ENCODE results near the gene SIM1.

Gene SIM1

DNA sequence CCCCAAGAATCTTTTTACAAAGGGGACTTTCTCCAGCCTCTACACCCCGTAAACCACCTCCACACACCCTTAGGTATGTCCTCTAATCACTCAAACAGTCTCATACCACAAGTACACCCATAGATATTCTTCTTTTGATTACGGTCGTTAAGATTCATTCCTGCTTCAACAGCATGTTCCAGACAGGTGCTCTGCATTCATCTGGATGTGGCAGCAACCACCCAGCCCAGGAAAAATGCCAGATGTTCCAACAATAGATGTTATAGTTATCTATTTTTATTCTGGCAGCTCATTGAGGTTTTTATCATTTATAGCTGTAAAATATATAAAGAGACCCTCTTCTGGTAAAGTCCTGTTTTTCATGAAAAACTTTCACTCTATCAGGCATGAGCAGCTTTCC, 60.7 kb downstream of the SIM1 start:
- TF ChIP-seq, protein P1, sequence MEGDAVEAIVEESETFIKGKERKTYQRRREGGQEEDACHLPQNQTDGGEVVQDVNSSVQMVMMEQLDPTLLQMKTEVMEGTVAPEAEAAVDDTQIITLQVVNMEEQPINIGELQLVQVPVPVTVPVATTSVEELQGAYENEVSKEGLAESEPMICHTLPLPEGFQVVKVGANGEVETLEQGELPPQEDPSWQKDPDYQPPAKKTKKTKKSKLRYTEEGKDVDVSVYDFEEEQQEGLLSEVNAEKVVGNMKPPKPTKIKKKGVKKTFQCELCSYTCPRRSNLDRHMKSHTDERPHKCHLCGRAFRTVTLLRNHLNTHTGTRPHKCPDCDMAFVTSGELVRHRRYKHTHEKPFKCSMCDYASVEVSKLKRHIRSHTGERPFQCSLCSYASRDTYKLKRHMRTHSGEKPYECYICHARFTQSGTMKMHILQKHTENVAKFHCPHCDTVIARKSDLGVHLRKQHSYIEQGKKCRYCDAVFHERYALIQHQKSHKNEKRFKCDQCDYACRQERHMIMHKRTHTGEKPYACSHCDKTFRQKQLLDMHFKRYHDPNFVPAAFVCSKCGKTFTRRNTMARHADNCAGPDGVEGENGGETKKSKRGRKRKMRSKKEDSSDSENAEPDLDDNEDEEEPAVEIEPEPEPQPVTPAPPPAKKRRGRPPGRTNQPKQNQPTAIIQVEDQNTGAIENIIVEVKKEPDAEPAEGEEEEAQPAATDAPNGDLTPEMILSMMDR (IDR thresholded peaks at IDR 0.05; ENCODE audit: extremely low read depth, missing control alignments) = no peak
- no peak for DNase-seq (ENCODE audit: low spot score)

GRCh38 chr6:100393493-100393892, 71.2 kb downstream of the SIM1 start:
- no peak for DNase-seq (ENCODE audit: low spot score)
- TF ChIP-seq, protein P1 (IDR thresholded peaks at IDR 0.05; ENCODE audit: extremely low read depth, missing control alignments) = no peak

DNA sequence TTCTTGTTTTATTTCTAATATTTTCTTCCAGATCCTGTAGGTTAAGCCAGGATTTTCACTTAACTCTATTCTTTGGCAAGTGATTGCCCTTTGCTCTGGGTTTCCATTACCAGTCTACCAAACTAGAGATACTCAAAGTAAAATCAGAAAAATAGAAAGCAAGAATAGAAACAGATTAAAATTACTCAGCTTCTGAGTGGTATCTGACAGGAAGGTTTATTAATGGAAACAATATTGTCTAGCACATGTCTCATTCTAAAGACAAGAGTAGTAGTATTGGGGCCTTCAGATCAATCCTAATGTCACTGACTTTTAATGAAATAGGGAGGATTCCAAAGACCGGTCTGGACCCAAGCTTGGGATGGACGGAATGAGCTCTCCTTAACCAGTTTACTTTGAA, 72.3 kb downstream of the SIM1 start:
- TF ChIP-seq, protein P1 (IDR thresholded peaks at IDR 0.05; ENCODE audit: extremely low read depth, missing control alignments) = no peak
- DNase-seq (ENCODE audit: low spot score) = no peak

DNA sequence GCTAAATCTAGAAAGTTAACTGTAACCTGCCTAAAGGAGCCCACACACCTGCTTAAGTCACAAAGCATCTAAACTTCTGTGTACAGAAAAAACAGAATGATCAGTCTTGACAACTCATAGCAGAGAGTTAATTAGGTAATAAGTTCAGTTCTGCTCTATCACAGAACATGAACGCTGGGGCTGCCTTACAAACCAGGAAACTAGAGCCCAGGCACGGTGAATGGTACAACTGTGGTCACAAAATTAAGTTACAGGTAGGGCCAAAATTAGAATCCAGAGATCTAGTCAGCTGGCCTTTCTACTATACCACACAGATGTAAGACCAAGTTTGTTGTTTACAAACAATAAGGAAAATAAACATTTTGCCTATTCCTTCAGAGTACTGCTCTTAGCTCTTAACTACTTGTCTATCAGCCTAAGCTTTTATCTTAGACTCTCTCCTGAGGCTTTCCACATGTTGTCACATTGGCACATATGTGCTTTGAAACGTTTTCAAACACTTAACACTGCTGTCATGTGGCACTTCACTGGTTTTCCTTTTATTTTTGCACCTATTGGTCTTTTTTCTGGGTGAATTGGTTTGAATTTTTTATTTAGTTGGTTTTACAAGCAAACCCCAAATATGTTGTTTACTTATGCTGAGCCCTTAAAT, 75.7 kb downstream of the SIM1 start:
- TF ChIP-seq, protein P1 (IDR thresholded peaks at IDR 0.05; ENCODE audit: extremely low read depth, missing control alignments) = no peak
- no peak for DNase-seq (ENCODE audit: low spot score)

DNA sequence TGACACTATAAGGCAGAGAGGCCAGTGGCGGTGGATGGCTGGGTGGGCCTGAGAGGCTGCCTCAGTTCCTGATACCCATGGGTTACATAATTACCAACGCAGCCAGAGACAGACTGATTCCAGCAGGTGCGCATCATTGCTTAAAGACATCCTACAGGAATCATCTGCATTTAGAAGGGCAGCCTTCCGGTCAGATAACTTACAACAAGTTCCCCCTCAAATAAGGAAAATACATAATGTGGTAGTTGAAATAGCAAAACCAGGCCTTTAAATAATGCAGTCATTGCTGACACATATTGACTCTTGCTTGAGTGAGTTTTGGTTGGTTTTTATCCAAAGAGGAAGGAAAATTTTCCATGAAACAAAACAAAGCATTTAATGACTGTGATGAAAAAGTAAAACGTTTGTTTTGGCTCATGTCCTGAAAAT, 81.9 kb downstream of the SIM1 start:
- DNase-seq (ENCODE audit: low spot score) = no peak
- TF ChIP-seq, protein P1 (IDR thresholded peaks at IDR 0.05; ENCODE audit: extremely low read depth, missing control alignments) = no peak

GRCh38 chr6:100382031-100382430, 82.7 kb downstream of the SIM1 start:
- no peak for DNase-seq (ENCODE audit: low spot score)
- TF ChIP-seq, protein P1 (IDR thresholded peaks at IDR 0.05; ENCODE audit: extremely low read depth, missing control alignments) = no peak

- TF ChIP-seq, protein P1 (IDR thresholded peaks at IDR 0.05; ENCODE audit: extremely low read depth, missing control alignments) = no peak
- no peak for DNase-seq (ENCODE audit: low spot score)
Measured at GRCh38 chr6:100381111-100381510, 83.6 kb downstream of the SIM1 start.

Data from GM20000 (cell line).